HG02852 (cell line): ENCODE results near the gene EIF4E3.

ENCODE experiments used
- ATAC-seq: cut with Tn5 transposase; IDR thresholded peaks from one replicate; pipeline ENCODE4 v1.9.1; 2021; ENCODE audit warnings: mild to moderate bottlenecking, moderate library complexity; ENCODE audit not compliant: unreplicated experiment

The EIF4E3 gene

DNA sequence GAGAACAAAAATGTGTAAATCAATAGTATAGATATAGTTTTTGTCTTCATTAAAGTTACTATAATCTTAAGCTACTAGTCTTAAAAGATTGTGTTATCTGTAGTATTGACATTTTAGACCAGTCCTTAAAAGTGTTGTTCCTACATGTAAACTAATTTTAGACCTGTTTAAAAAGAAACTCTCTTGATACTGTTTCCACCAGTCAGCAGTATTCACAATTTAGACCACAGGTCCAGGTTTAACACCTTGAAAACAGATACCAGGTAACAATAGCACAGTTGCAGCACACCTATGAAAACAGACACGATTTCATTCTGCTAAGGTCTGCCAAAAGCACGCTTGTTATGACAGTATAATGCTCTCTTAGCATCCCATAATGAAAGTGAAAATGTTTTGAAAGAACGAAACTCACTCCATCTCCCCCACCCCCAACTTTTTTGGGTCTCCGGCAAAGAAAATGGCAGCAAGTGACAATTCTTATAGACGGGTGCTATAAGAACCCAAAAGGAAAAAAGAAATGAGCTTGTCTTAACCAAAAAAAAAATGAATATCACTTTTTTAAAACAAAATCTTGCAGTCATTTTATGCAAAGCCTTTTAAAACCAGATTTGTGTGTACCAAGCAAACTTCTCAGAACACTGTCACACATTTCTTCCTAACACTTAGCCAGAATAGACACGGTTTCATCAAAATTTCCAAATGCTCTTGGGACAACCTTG is 1.6 kb downstream of the EIF4E3 start:
- peak; percentile 49 for ATAC-seq

DNA sequence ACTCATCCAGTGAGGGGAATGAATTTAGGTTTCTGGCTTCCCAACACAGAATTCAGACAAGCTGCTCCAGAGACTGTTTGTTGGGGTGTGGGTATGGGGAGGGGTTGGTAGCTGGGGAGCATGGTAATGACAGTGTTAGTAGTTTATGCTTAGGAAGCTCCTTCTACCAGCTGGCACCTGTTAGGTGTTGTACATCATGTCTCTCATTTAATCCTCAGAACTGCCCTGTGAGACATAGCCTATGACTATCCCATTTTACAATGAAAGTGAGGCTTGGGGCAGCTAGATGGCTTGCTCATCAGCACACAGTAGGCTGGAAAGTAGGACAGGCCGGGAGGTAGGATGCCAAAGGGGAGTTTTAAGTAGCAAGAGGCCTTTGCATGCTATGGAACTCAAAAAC is 2.5 kb downstream of the EIF4E3 start:
- ATAC-seq, result no peak

DNA sequence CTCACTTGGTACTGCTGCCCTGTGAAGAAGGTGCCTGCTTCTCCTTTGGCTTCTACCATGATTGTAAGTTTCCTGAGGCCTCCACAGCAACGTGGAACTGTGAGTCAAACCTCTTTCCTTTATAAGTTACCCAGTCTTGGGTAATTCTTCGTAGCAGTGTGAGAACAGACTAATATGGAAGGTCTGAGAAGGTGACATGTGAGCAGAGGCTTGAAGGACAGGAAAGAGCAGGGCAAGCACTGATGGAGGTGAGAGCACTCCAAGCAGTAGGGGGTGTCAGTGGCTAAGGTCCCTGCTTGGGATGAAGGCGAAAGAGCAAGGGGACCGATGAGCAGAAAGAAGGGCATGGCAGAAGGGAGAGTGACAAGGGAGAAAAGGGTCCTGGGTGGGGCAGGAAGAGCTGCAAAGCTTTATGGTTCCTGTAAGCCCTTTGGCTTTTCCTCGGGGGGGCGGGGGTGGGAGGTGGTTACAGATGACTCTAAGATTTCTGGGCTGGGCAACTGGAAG is 3.5 kb downstream of the EIF4E3 start:
- ATAC-seq, result no peak

- no peak for ATAC-seq
Measured at GRCh38 chr3:71721002-71721401, 4.2 kb downstream of the EIF4E3 start.

DNA sequence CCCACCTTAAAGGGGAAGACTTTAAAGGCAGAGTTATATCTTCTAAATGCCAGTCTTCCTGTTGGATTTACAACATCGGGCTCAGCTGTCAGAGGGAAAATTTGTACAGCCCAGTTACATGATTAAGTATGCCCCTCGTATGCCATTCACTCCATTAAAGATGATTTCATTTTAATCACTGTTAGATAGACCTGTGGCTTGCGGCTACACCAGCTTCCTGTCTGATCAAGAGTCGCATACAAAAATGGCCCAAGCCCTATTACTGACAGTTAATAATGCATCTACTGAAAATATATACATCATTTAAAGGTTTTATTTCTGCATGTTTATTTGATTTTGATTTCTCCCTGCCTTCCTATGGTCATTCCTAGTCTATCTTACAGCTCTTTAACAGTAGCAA is 7.1 kb downstream of the EIF4E3 start:
- no peak for ATAC-seq

DNA sequence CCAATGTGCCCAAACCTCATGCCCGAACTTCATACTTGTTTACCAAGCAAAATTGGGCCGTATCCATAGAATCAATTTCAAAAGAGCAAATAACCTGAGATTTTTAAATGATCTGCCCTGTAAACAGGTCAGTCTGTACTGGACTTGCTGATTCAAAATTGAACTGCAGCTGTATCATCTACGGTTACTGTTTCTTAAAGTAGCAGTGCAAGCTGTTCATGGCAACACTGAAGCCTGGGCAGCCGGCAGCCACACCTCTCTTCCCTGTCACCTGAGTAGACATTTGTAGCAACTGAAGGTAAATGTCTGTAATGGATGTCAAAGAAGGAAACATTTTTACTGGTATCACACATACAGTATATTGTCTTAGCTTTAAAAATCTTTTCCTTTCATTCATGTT is 10.6 kb downstream of the EIF4E3 start:
- ATAC-seq, result no peak

- ATAC-seq, result no peak
Measured at GRCh38 chr3:71713041-71713440, 12.2 kb downstream of the EIF4E3 start.

DNA sequence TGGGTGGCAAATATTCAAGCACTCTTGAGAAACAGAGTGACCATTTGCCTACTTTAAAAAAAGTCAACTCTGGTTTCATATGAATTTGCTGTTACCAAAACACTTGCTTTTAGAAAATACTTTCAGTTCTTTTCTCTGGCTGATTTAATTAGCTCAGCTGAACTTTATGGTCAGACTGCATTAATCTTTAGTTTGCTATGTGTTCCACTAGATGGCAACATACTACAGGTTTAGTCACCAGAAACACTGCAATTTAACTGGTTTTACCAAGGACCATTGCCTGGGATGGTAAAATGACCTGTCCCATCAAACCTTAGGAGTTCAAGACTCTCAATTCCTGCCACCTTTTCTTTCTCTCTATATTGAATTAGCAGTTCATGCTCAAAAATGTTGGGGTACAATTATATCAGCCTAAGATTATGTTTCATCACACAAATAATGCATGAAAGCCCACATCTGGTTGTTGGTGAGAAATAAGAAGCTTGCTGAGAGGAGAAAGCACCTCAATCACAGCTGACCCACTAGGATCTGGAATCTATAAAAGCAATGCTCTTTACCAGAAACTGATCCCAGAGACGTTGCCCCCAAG is 14.2 kb downstream of the EIF4E3 start:
- peak; percentile 68 for ATAC-seq

DNA sequence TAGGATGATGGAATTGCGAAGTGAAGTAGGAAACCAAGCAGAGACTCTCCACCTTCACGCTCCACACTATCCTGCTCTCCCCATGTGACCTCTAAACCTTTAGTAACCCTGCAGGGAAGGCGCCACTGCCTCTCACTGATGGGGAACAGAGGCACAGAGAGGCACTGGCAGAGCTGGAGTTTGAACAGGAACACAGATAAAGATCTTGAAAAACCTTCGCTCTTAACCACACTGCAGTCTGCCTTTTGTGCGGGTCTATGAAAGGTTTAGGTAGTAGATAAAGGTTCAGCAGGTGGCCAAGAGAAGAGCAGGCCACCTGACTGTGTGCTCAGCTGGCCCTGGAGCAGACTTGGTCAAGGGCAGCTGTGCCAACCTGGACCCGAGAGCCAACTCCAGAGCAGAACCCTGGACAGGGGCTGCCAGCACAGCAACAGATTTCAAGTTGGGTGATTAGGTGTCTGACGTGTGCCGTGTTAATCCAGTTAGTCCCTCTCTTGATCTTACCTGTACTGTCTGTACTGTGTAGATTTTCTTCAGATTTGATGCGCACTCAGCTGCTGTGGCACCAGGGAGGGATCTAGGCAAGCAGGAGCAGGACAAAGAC is 15.2 kb downstream of the EIF4E3 start:
- no peak for ATAC-seq

DNA sequence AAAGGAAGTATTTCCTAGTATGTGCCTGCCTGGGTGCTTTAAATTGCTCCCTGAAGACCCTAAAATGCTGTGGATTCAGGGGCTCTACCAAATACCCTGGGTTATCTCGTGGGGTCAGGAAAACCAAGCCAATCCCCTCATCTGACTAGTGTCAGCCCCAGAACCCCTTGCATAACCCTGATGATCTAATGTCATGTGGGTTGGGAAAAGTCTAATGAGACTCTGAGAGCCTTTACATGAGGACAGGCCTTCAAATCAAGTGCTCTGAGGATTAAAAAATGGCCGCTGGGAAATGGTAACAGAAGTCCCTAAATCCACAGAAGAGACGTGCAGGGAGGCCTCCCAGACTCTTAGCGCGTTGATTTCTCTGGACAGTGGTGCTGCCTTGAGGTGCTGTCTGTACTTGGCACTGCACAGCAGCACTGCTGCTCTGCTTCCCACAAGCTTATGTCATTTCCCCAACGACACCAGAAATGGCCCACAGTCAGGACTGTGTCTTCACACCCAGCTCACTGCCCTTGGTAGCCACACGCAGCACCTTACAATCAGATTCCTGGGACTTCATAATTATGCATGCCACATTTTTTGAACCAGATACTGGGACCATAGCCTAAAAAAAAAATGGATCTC is 16.6 kb downstream of the EIF4E3 start:
- ATAC-seq, result no peak

- ATAC-seq, result no peak
Measured at GRCh38 chr3:71707595-71707994, 17.6 kb downstream of the EIF4E3 start.

DNA sequence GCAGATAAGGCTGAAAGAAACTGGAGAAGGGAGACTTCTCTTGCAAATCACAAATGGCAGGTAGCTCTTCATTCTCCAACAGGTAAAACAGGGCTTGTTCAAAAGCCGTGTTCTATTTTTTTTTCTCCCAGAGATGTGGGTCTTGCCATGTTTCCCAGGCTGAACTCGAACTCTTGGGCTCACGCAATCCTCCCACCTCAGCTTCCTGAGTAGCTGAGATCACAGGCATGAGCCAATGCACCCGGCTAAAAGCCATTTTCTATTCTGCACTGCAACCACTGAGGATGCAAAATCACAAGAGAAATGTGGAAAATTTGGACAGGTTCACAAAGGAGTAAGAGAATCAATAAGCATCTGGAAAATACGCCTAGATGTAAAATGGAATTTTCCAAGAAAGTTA is 19.5 kb downstream of the EIF4E3 start:
- no peak for ATAC-seq

DNA sequence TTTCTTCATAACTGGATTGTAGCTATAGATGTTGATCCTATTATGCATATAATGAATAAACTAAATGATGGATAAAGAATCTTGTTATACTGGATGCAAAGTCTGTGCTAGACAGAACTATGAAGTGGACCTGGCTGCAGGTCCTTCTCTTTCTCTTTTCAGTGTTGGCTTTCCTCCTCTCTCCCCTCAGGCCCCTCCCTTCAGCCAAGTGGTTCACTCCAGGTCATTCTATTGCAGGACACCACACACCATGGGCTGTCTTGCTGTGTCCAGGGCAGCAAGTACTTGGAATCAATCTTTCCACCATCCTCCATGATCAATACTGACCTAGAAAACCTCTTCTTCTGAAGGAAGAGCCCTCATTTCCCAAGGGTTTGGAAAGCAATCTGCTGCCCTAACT is 20.3 kb downstream of the EIF4E3 start:
- ATAC-seq, result no peak

GRCh38 chr3:71703797-71704196 is 21.4 kb downstream of the EIF4E3 start:
- no peak for ATAC-seq

DNA sequence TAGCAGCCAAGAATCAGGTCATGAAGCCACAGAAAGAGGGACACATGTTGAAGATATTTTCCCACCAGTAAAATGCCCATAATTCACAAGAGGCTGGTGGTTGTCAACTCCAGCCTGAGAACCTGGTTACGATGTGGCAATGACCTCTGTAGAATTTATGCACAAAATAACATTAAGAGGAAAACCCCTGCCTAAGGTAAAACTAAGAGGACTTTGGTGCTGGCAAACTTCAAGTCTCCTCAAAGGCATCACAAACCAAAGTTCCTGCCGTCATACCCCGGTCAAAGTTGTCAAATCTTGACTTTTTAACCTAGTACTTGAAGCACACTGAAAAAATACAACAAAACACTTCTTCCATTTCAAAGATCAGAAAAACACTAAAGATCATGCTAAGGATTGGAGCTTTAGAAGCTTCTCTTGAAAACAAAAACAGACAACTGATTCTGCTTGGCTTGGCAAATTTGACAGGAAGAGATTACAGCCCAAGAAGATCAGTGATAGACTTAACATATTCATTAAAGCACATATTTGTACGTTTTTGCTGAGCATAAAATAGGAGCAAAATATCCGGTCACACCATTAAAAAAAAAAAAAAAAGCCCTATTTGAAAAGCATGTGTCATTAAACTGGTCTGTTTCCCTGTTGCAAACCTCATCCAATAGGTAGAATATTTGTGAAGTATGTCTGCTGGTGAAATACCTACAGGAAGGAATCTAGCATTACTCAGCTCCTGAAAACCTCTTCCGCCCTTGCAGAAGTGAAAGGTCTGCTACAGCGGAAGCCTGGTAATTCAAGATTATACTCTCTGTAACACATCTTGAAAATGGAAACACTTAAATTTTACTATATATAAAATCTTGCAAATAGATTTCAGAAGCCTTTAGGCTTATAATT is 22.8 kb downstream of the EIF4E3 start:
- ATAC-seq, result no peak

- ATAC-seq, result no peak
Measured at GRCh38 chr3:71701251-71701762, 23.9 kb downstream of the EIF4E3 start.

- no peak for ATAC-seq
Measured at GRCh38 chr3:71695000-71695482, 30.2 kb downstream of the EIF4E3 start.

GRCh38 chr3:71694358-71694999 is 30.7 kb downstream of the EIF4E3 start:
- no peak for ATAC-seq

DNA sequence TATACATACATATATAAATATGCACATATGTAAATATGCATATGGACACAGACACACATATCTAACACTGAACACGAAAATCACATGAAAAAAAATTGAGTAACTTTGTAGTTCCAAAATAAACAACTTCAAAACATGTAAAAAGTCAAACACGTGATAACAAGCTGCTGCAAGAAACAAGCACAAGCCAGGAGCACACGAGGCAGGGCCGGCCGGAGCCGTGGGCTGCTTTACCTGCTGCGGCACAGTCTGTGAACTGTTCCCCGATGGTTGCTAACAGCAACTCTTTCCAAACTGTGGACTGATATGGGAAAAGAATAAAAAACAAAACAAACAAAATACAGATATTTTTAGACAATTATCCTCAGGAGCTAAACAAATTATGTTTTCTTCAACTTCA is 31.6 kb downstream of the EIF4E3 start:
- ATAC-seq, result no peak

DNA sequence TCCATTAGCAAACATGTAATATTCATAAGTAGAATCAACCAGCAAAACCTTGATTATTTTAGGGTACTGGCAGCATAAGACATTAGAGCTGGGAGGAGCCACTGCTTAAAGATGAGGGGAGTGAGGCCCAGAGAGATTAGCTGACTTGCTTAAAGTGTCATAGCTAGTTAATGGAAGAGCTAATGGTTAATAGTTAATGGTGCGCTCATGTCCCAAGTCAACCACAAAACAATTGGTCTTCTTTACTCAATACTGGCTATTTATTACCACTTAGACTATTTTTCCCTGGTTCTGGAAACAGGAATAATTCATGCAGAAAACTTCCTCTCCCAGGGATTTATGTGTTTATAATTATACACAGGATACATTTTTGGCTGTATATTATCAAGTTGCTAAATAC is 33.1 kb downstream of the EIF4E3 start:
- ATAC-seq, result no peak
